Left ventricle myocardium inferior (tissue), 1 donor: ENCODE results near the gene SMIM44. TPM values are rescaled to one million over a fixed set of nuclear protein-coding genes. Genes with fewer than 3 reads are reported as not detected.

ENCODE experiments used
- DNase-seq: peaks from one replicate; pipeline ENCODE4 v3.0.0-alpha.2; 2020
- H3K27ac ChIP-seq: fragments of 200-600 bp; replicated peaks from 2 replicates; pipeline ENCODE4 v1.8.0; 2021
- H3K27me3 ChIP-seq: fragments of 200-600 bp; 2 replicates; pipeline ENCODE4 v1.8.0; 2021; ENCODE audit warnings: low read depth
- H3K36me3 ChIP-seq: fragments of 200-600 bp; 2 replicates; pipeline ENCODE4 v1.8.0; 2021
- H3K4me1 ChIP-seq: fragments of 200-600 bp; 2 replicates; pipeline ENCODE4 v1.8.0; 2021
- H3K4me3 ChIP-seq: fragments of 200-600 bp; 2 replicates; pipeline ENCODE4 v1.8.0; 2021; ENCODE audit warnings: mild to moderate bottlenecking, moderate library complexity
- H3K9me3 ChIP-seq: fragments of 200-600 bp; replicated peaks from 2 replicates; pipeline ENCODE4 v1.8.0; 2021
- intact Hi-C: fragments of 100-400 bp; cut with micrococcal nuclease; formaldehyde crosslinking; loops from one replicate; pipeline ENCODE4 v1.11.0; 2022
- total RNA-seq: library from RNA; stranded (reverse); fragmentation: NEBNext Ultra II Directional; extraction: Animal tissue kit (Norgen Biotek cat#: 25700); gene quantifications from one replicate; pipeline ENCODE4 v1.2.1, GENCODE V29; 2021
- TF ChIP-seq, protein P1 (sequence below): fragments of 200-600 bp; IDR thresholded peaks from 2 replicates; pipeline ENCODE4 v1.8.0; 2021; ENCODE audit warnings: antibody characterized with exemption, mild to moderate bottlenecking, borderline replicate concordance
- donor health status: DM: no; HTN: yes; CAD: no; lungs with severe emphysema.

The SMIM44 gene
- total RNA-seq, 1 donor from 2014 or later, result not detected

DNA sequence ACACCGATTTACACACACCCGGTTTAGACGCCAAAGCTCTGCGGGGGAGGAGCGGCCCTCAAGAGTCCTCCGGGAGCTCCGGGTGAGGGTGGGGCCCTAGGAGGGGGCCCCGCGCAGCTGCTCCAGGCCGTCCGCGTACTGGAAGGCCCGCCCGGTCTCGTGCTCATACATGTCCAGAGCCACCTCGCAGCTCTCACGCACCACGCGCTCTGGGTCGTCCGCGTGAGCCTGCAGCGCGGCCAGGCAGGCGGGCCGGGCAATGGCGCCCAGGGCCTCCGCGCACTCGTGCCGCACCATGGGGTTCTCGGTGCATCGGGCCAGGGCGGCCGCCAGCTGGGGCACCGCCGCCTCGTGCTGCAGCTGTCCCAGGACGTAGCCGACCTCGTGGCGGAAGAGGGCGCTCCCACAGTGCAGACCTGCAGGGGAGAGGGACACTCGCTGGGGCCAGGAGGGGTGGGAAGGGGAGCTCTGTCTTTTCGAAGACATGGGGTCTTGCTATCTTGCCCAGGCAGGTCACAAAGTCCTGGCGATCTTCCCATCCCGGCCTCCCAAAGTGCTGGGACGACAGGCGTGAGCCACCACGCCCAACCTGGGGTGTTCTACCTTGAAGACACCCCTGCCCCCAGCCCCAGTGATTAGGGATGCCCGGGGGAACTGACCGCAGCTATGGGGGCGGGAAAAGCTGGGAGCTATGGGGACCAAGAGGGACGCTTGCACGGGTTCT lies 8.3 kb upstream of the SMIM44 start:
- no peak overlapping the region for H3K4me3 ChIP-seq
- no peak overlapping the region for H3K27ac ChIP-seq
- H3K27me3 ChIP-seq, result no peaks in the 10 kb centered on the region
- peaks cover 53% of the 10 kb centered on the region for H3K36me3 ChIP-seq
- no peak for DNase-seq
- TF ChIP-seq, protein P1, sequence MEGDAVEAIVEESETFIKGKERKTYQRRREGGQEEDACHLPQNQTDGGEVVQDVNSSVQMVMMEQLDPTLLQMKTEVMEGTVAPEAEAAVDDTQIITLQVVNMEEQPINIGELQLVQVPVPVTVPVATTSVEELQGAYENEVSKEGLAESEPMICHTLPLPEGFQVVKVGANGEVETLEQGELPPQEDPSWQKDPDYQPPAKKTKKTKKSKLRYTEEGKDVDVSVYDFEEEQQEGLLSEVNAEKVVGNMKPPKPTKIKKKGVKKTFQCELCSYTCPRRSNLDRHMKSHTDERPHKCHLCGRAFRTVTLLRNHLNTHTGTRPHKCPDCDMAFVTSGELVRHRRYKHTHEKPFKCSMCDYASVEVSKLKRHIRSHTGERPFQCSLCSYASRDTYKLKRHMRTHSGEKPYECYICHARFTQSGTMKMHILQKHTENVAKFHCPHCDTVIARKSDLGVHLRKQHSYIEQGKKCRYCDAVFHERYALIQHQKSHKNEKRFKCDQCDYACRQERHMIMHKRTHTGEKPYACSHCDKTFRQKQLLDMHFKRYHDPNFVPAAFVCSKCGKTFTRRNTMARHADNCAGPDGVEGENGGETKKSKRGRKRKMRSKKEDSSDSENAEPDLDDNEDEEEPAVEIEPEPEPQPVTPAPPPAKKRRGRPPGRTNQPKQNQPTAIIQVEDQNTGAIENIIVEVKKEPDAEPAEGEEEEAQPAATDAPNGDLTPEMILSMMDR, result no peak
- no peaks in the 10 kb centered on the region for H3K9me3 ChIP-seq
- no peaks in the 10 kb centered on the region for H3K4me1 ChIP-seq
- intact Hi-C loops, result no loop called here

DNA sequence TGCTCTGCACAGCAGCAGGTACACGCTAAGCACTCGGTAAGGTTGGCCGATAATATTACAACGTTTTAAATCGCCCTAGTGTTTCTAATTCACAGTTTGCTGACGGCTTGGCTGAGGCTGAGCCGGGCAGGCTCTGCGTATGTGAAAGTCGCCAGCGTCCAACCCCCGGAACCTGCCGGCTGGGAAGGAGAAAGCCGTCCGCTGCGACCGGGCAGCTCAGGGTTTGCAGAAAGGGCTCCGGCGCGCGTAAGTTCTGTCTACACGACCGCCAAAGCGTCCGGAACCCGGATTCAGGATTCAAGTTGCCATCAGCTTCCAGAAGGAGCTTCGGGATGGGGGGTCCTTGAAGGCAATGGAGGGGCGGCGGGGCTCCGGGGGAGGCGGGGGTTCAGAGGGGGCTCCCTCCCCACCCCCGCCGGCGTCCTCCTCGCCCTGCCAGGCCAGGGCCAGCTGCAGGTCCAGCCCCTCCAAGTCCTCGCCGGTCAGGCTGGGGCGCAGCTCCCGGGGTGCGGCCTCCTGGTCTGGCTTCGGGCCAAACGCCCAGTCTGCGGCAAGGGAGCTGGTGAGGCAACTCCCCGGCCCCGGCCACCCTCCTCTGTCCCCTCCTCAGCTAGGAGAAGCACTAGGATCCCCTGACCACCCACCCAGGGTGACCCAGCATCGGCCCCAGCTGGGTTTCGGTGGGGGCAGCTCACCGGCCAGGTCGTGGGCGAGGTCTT lies 575 bp downstream of the SMIM44 start:
- intact Hi-C loops, result no loop called here
- Histone ChIP-seq H3K36me3 (no peaks in the 10 kb centered on the region), H3K4me1 (no peaks in the 10 kb centered on the region), H3K27me3 (peaks cover 79% of the 10 kb centered on the region), H3K4me3 (no peak overlapping the region), H3K9me3 (no peaks in the 10 kb centered on the region), H3K27ac (no peak overlapping the region)
- TF ChIP-seq, protein P1, result no peak
- no peak for DNase-seq

GRCh38 chr19:3481241-3482090 lies 1.8 kb downstream of the SMIM44 start:
- TF ChIP-seq, protein P1, result no peak
- no peaks in the 10 kb centered on the region for H3K9me3 ChIP-seq
- intact Hi-C loops, result no loop called here
- no peaks in the 10 kb centered on the region for H3K4me1 ChIP-seq
- no peak for DNase-seq
- H3K4me3 ChIP-seq, result no peak overlapping the region
- peaks cover 81% of the 10 kb centered on the region for H3K27me3 ChIP-seq
- H3K27ac ChIP-seq, result no peak overlapping the region
- H3K36me3 ChIP-seq, result no peaks in the 10 kb centered on the region

- no peaks in the 10 kb centered on the region for H3K9me3 ChIP-seq
- no peaks in the 10 kb centered on the region for H3K4me1 ChIP-seq
- H3K4me3 ChIP-seq, result no peak within 1 kb of the TSS
- TF ChIP-seq, protein P1, result no peak
- no peak for DNase-seq
- H3K27me3 ChIP-seq, result peaks cover 82% of the 10 kb centered on the region
- H3K36me3 ChIP-seq, result no peaks in the 10 kb centered on the region
- no peak within 1 kb of the TSS for H3K27ac ChIP-seq
- intact Hi-C loops, result no loop called here
Measured at GRCh38 chr19:3480383-3481091, 2.7 kb downstream of the SMIM44 start, which contains the start of gene SMIM24. TSS of gene SMIM24 (minus strand) at chr19:3480525. CDS start at chr19:3480463, 62 bp downstream.

- Histone ChIP-seq H3K36me3 (no peaks in the 10 kb centered on the region), H3K4me3 (no peak overlapping the region), H3K4me1 (no peaks in the 10 kb centered on the region), H3K9me3 (no peaks in the 10 kb centered on the region), H3K27ac (no peak overlapping the region), H3K27me3 (peaks cover 83% of the 10 kb centered on the region)
- TF ChIP-seq, protein P1, result no peak
- DNase-seq, result no peak
- intact Hi-C loops, result no loop called here
Measured at GRCh38 chr19:3479834-3480215, 3.4 kb downstream of the SMIM44 start.
